ENCODE data around the gene CRYZ. TPM values are rescaled to one million over a fixed set of nuclear protein-coding genes. Genes with fewer than 3 reads are reported as not detected.

Gene CRYZ
- total and polyA plus RNA-seq, 10 of the 15 experiments (the other 5 are each of a cell fraction or from before 2014, with no cell fraction given): 53.4 to 194 (median 79.8) TPM

DNA sequence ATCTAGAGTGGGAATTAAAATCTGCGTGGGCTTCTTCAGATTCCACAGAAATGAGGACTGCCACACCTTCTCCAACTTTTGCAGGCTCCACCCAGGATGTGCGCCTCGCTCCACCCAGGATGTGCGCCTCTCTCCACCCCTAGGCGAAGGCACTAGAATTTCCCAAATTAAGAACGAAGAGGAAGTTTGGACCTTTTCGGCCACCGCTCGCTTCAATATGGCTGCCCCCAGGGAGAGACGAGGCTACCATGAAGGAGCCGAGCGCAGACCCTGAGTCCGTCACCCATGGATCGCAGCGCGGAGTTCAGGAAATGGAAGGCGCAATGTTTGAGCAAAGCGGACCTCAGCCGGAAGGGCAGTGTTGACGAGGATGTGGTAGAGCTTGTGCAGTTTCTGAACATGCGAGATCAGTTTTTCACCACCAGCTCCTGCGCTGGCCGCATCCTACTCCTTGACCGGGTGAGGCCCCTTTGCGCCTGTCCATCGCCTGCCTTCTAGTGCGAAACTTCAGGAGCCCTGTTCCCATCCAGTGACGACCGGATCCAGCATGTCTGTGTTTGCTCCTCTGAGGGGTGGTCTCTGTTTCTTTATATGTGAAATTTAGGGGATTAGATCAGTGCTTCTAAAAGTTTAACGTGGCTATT is at the start of gene CRYZ, which contains the start of gene TYW3 (continued):
- TF ChIP-seq, protein P1, sequence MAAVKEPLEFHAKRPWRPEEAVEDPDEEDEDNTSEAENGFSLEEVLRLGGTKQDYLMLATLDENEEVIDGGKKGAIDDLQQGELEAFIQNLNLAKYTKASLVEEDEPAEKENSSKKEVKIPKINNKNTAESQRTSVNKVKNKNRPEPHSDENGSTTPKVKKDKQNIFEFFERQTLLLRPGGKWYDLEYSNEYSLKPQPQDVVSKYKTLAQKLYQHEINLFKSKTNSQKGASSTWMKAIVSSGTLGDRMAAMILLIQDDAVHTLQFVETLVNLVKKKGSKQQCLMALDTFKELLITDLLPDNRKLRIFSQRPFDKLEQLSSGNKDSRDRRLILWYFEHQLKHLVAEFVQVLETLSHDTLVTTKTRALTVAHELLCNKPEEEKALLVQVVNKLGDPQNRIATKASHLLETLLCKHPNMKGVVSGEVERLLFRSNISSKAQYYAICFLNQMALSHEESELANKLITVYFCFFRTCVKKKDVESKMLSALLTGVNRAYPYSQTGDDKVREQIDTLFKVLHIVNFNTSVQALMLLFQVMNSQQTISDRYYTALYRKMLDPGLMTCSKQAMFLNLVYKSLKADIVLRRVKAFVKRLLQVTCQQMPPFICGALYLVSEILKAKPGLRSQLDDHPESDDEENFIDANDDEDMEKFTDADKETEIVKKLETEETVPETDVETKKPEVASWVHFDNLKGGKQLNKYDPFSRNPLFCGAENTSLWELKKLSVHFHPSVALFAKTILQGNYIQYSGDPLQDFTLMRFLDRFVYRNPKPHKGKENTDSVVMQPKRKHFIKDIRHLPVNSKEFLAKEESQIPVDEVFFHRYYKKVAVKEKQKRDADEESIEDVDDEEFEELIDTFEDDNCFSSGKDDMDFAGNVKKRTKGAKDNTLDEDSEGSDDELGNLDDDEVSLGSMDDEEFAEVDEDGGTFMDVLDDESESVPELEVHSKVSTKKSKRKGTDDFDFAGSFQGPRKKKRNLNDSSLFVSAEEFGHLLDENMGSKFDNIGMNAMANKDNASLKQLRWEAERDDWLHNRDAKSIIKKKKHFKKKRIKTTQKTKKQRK (IDR thresholded peaks at IDR 0.05; ENCODE audit: low read depth, low read length): no peak
- TF ChIP-seq SUZ12 (IDR thresholded peaks at IDR 0.05; ENCODE audit: unreplicated experiment): no peak
- TF ChIP-seq CBX5 (IDR thresholded peaks at IDR 0.05; ENCODE audit: low read depth): peak; percentile 97
- TF ChIP-seq, protein P2, sequence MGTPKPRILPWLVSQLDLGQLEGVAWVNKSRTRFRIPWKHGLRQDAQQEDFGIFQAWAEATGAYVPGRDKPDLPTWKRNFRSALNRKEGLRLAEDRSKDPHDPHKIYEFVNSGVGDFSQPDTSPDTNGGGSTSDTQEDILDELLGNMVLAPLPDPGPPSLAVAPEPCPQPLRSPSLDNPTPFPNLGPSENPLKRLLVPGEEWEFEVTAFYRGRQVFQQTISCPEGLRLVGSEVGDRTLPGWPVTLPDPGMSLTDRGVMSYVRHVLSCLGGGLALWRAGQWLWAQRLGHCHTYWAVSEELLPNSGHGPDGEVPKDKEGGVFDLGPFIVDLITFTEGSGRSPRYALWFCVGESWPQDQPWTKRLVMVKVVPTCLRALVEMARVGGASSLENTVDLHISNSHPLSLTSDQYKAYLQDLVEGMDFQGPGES (IDR thresholded peaks at IDR 0.05): no peak
- TF ChIP-seq, protein P3, sequence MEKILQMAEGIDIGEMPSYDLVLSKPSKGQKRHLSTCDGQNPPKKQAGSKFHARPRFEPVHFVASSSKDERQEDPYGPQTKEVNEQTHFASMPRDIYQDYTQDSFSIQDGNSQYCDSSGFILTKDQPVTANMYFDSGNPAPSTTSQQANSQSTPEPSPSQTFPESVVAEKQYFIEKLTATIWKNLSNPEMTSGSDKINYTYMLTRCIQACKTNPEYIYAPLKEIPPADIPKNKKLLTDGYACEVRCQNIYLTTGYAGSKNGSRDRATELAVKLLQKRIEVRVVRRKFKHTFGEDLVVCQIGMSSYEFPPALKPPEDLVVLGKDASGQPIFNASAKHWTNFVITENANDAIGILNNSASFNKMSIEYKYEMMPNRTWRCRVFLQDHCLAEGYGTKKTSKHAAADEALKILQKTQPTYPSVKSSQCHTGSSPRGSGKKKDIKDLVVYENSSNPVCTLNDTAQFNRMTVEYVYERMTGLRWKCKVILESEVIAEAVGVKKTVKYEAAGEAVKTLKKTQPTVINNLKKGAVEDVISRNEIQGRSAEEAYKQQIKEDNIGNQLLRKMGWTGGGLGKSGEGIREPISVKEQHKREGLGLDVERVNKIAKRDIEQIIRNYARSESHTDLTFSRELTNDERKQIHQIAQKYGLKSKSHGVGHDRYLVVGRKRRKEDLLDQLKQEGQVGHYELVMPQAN (conservative IDR thresholded peaks at IDR 0.05): no peak; the same call in none of the 2 replicates
- peak; percentile 32; the same call in 1 of the 2 replicates for TF ChIP-seq DPF2 (IDR thresholded peaks at IDR 0.05)
- TF ChIP-seq CBX3 (IDR thresholded peaks at IDR 0.05; ENCODE audit: borderline replicate concordance, low read depth): no peak
- TF ChIP-seq IKZF2 (IDR thresholded peaks at IDR 0.05): peak; percentile 86 to 90; a peak in 3 of 4 replicates
- TF ChIP-seq LARP7 (IDR thresholded peaks at IDR 0.05): peak; percentile 70; the same call in 1 of the 2 replicates
- TF ChIP-seq SIN3A (IDR thresholded peaks at IDR 0.05; ENCODE audit: low read depth, low read length): peak; percentile 68; the same call in 1 of the 2 replicates
- TF ChIP-seq, protein P4, sequence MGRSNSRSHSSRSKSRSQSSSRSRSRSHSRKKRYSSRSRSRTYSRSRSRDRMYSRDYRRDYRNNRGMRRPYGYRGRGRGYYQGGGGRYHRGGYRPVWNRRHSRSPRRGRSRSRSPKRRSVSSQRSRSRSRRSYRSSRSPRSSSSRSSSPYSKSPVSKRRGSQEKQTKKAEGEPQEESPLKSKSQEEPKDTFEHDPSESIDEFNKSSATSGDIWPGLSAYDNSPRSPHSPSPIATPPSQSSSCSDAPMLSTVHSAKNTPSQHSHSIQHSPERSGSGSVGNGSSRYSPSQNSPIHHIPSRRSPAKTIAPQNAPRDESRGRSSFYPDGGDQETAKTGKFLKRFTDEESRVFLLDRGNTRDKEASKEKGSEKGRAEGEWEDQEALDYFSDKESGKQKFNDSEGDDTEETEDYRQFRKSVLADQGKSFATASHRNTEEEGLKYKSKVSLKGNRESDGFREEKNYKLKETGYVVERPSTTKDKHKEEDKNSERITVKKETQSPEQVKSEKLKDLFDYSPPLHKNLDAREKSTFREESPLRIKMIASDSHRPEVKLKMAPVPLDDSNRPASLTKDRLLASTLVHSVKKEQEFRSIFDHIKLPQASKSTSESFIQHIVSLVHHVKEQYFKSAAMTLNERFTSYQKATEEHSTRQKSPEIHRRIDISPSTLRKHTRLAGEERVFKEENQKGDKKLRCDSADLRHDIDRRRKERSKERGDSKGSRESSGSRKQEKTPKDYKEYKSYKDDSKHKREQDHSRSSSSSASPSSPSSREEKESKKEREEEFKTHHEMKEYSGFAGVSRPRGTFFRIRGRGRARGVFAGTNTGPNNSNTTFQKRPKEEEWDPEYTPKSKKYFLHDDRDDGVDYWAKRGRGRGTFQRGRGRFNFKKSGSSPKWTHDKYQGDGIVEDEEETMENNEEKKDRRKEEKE (IDR thresholded peaks at IDR 0.05): no peak
- TF ChIP-seq RFX5 (IDR thresholded peaks at IDR 0.05; ENCODE audit: low read depth, low read length): no peak
- no peak for TF ChIP-seq SREBF1 (IDR thresholded peaks at IDR 0.05; ENCODE audit: low read length)
- TF ChIP-seq MEF2B (IDR thresholded peaks at IDR 0.05; ENCODE audit: partially characterized antibody, poor library complexity, severe bottlenecking): peak; percentile 59
- TF ChIP-seq, protein P5, sequence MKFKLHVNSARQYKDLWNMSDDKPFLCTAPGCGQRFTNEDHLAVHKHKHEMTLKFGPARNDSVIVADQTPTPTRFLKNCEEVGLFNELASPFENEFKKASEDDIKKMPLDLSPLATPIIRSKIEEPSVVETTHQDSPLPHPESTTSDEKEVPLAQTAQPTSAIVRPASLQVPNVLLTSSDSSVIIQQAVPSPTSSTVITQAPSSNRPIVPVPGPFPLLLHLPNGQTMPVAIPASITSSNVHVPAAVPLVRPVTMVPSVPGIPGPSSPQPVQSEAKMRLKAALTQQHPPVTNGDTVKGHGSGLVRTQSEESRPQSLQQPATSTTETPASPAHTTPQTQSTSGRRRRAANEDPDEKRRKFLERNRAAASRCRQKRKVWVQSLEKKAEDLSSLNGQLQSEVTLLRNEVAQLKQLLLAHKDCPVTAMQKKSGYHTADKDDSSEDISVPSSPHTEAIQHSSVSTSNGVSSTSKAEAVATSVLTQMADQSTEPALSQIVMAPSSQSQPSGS (IDR thresholded peaks at IDR 0.05; ENCODE audit: low read length): peak; percentile 56; the same call in 1 of the 2 replicates
- TF ChIP-seq CBFB (IDR thresholded peaks at IDR 0.05; ENCODE audit: low read depth): peak; percentile 76; the same call in 1 of the 2 replicates
- TF ChIP-seq EGR1 (IDR thresholded peaks at IDR 0.05; ENCODE audit: borderline replicate concordance in 1 of 2, low read depth in 2 of 2, low read length in 2 of 2): no peak
- peak; percentile 100 for TF ChIP-seq YY1 (IDR thresholded peaks at IDR 0.05; ENCODE audit: low read depth, low read length)
- TF ChIP-seq ESRRA (IDR thresholded peaks at IDR 0.05; ENCODE audit: low read length): no peak

Measured in GM12878 (cell line).